ENCODE results near the gene TUBB.

TUBB gene

GRCh38 chr6:30735668-30736314 is 15.6 kb downstream of the TUBB start:
- Histone ChIP-seq H3K4me3 (ENCODE audit: low read depth, low read length) (no peak overlapping the region), H3K27me3 (ENCODE audit: insufficient read depth, low read depth, severe bottlenecking) (no peaks in the 10 kb centered on the region), H3K36me3 (peaks cover 93% of the 10 kb centered on the region), H3K9me3 (ENCODE audit: severe bottlenecking) (no peaks in the 10 kb centered on the region), H3K27ac (no peak overlapping the region)
- TF ChIP-seq CTCF (IDR thresholded peaks at IDR 0.05; ENCODE audit: low read depth, low read length), result no peak
- no peak for DNase-seq

GRCh38 chr6:30738532-30738931 is 18.4 kb downstream of the TUBB start:
- TF ChIP-seq CTCF (IDR thresholded peaks at IDR 0.05; ENCODE audit: low read depth, low read length), result no peak
- H3K4me3 ChIP-seq (ENCODE audit: low read depth, low read length), result no peak overlapping the region
- H3K27me3 ChIP-seq (ENCODE audit: insufficient read depth, low read depth, severe bottlenecking), result no peaks in the 10 kb centered on the region
- H3K27ac ChIP-seq, result peak overlapping the region; percentile 26
- DNase-seq, result no peak
- H3K9me3 ChIP-seq (ENCODE audit: severe bottlenecking), result peaks cover 4% of the 10 kb centered on the region
- peaks cover 78% of the 10 kb centered on the region for H3K36me3 ChIP-seq

- Histone ChIP-seq H3K36me3 (peaks cover 60% of the 10 kb centered on the region), H3K4me3 (ENCODE audit: low read depth, low read length) (no peak overlapping the region), H3K27ac (no peak overlapping the region; the same call in 1 of the 2 replicates), H3K9me3 (ENCODE audit: severe bottlenecking) (peaks cover 11% of the 10 kb centered on the region), H3K27me3 (ENCODE audit: insufficient read depth, low read depth, severe bottlenecking) (no peaks in the 10 kb centered on the region)
- no peak for TF ChIP-seq CTCF (IDR thresholded peaks at IDR 0.05; ENCODE audit: low read depth, low read length)
- DNase-seq, result no peak
Measured at GRCh38 chr6:30740540-30740870, 20.4 kb downstream of the TUBB start.

- H3K9me3 ChIP-seq (ENCODE audit: severe bottlenecking), result peaks cover 11% of the 10 kb centered on the region
- no peaks in the 10 kb centered on the region for H3K27me3 ChIP-seq (ENCODE audit: insufficient read depth, low read depth, severe bottlenecking)
- TF ChIP-seq CTCF (IDR thresholded peaks at IDR 0.05; ENCODE audit: low read depth, low read length), result 0 out of 2 replicates have a peak, but pooled peaks have one; percentile 2
- H3K27ac ChIP-seq, result peak overlapping the region; percentile 86
- H3K4me3 ChIP-seq (ENCODE audit: low read depth, low read length), result peak overlapping the region; percentile 76
- DNase-seq, result no peak
- peaks cover 53% of the 10 kb centered on the region for H3K36me3 ChIP-seq
Measured at GRCh38 chr6:30741063-30741779, 21.1 kb downstream of the TUBB start.

- Histone ChIP-seq H3K27me3 (ENCODE audit: insufficient read depth, low read depth, severe bottlenecking) (no peaks in the 10 kb centered on the region), H3K27ac (peak overlapping the region; percentile 86), H3K4me3 (ENCODE audit: low read depth, low read length) (peak overlapping the region; percentile 76), H3K36me3 (peaks cover 47% of the 10 kb centered on the region), H3K9me3 (ENCODE audit: severe bottlenecking) (peaks cover 11% of the 10 kb centered on the region)
- DNase-seq, result no peak
- TF ChIP-seq CTCF (IDR thresholded peaks at IDR 0.05; ENCODE audit: low read depth, low read length), result no peak
Measured at GRCh38 chr6:30741789-30742315, 21.7 kb downstream of the TUBB start.
